A549 treated with Mapracorat at 1 μM for 4 hours (cell line): ENCODE data around the gene RASD1. TPM values are rescaled to one million over a fixed set of nuclear protein-coding genes. Genes with fewer than 3 reads are reported as not detected.

Source experiments
- total RNA-seq: library from RNA; stranded (reverse); fragments of 200-300 nt; extraction: Qiagen RNA extraction; gene quantifications from 5 replicates; pipeline ENCODE4 v1.2.3, GENCODE V29; 2022

RASD1 gene, protein sequence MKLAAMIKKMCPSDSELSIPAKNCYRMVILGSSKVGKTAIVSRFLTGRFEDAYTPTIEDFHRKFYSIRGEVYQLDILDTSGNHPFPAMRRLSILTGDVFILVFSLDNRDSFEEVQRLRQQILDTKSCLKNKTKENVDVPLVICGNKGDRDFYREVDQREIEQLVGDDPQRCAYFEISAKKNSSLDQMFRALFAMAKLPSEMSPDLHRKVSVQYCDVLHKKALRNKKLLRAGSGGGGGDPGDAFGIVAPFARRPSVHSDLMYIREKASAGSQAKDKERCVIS
- 1.4 to 1.7 TPM (median 1.5 TPM) in 5 replicates for total RNA-seq

GRCh38 chr17:17496189-17497064, at the start of gene RASD1:
TSS of gene RASD1 (minus strand) at chr17:17496395. CDS start at chr17:17496181, 214 bp downstream.

DNA sequence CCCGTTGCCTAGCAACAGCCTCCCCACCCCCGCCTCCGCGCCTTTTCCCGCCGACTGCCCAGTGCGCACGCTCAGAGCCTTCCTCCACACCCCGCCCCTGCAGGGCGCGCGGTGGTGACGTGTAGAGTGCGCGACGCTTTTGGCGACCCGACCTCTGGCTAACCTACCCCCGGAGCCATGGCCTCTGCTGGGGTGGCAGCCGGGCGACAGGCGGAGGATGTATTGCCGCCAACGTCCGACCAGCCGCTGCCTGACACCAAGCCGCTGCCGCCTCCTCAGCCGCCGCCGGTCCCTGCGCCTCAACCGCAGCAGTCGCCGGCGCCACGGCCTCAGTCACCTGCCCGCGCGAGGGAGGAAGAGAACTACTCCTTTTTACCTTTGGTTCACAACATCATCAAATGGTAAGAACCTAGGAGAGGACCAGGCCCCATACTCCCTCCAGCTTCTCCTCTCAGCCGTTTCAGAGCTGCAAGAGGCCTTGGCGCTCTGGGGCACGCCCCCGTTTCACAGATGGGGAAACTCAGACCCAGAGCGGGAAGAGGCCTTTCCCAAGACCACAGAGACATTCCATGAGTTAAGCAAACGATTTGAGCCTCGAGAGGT, 19.2 kb downstream of the RASD1 start, which contains the start of gene MED9:
MED9 (plus strand) TSS at position 136 of the 603 bp plus-strand sequence; CDS start at position 178, 42 bp downstream.

Other genes starting within 250 kb of the RASD1 start
- gene COPS3, start 215.1 kb downstream of the RASD1 start, total RNA-seq: 136 to 152 TPM (median 150 TPM) in 5 replicates
- gene NT5M, start 193.0 kb downstream of the RASD1 start, total RNA-seq: 7.4 to 12.1 TPM (median 10.9 TPM) in 5 replicates
- 18.3 to 21.2 TPM (median 20.3 TPM) in 5 replicates for gene MED9, start 19.4 kb downstream of the RASD1 start, total RNA-seq
- gene PEMT, start 95.3 kb upstream of the RASD1 start, total RNA-seq: 57.7 to 72.6 TPM (median 64.9 TPM) in 5 replicates
- 33.1 to 41.5 TPM (median 39.4 TPM) in 5 replicates for gene RAI1, start 185.1 kb upstream of the RASD1 start, total RNA-seq